Karpas-422 (cell line): Measurements from ENCODE around the gene WWC2. TPM values are rescaled to one million over a fixed set of nuclear protein-coding genes. Genes with fewer than 3 reads are reported as not detected.

Experiments
- DNase-seq: peaks from one replicate; pipeline ENCODE4 v3.0.0-alpha.2; 2015
- H2AFZ ChIP-seq: fragments of 200-600 bp; sonication (generic); 2 replicates; pipeline ENCODE4 v1.6.1; 2014; ENCODE audit warnings: antibody characterized with exemption, low read length, mixed read lengths
- H3K27ac ChIP-seq: fragments of 200-600 bp; sonication (generic); 2 replicates; pipeline ENCODE4 v1.5.1; 2014; ENCODE audit warnings: mild to moderate bottlenecking, low read length, moderate library complexity
- H3K27me3 ChIP-seq: fragments of 200-600 bp; sonication (generic); 2 replicates; pipeline ENCODE4 v1.6.1; 2014; ENCODE audit warnings: low read length, mixed read lengths
- H3K36me3 ChIP-seq: fragments of 200-600 bp; sonication (generic); 2 replicates; pipeline ENCODE4 v1.6.1; 2014; ENCODE audit warnings: low read length, mixed read lengths; ENCODE audit not compliant: insufficient read depth
- H3K4me1 ChIP-seq: fragments of 200-600 bp; sonication (generic); 2 replicates; pipeline ENCODE4 v1.6.1; 2014; ENCODE audit warnings: mild to moderate bottlenecking, low read length, mixed read lengths
- H3K4me2 ChIP-seq: fragments of 200-600 bp; sonication (generic); 2 replicates; pipeline ENCODE4 v1.6.1; 2014; ENCODE audit warnings: low read length, low read depth, mild to moderate bottlenecking; ENCODE audit not compliant: poor library complexity, severe bottlenecking
- H3K4me3 ChIP-seq: fragments of 200-600 bp; sonication (generic); 2 replicates; pipeline ENCODE4 v1.5.1; 2014; ENCODE audit warnings: mild to moderate bottlenecking, antibody characterized with exemption, low read length, mixed read lengths
- H3K79me2 ChIP-seq: fragments of 200-600 bp; sonication (generic); 2 replicates; pipeline ENCODE4 v1.6.1; 2014; ENCODE audit warnings: mild to moderate bottlenecking, low read length, mixed read lengths
- H3K9ac ChIP-seq: fragments of 200-600 bp; sonication (generic); 2 replicates; pipeline ENCODE4 v1.6.0; 2014; ENCODE audit warnings: low read length
- H3K9me2 ChIP-seq: fragments of 200-600 bp; sonication (generic), shearing (Covaris generic); replicated peaks from 2 replicates; pipeline ENCODE4 v1.6.0; 2014; ENCODE audit warnings: mild to moderate bottlenecking, low read length, moderate library complexity; ENCODE audit not compliant: insufficient read depth
- H3K9me3 ChIP-seq: fragments of 300-700, 200-600 bp; sonication (generic); 2 replicates; pipeline ENCODE4 v1.6.1; 2014; ENCODE audit warnings: low read length, mixed read lengths
- H4K20me1 ChIP-seq: fragments of 200-600 bp; sonication (generic); 2 replicates; pipeline ENCODE4 v1.6.1; 2014; ENCODE audit warnings: mild to moderate bottlenecking, antibody characterized with exemption, low read length, low read depth; ENCODE audit not compliant: insufficient read depth
- total RNA-seq: library from RNA; depleted of rRNA; stranded (reverse); fragments of >200 nt; shearing (Covaris generic); gene quantifications from 2 replicates; pipeline ENCODE4 v1.2.3, GENCODE V29; 2014; ENCODE audit warnings: low replicate concordance

The WWC2 gene
- total RNA-seq, 1 experiment from 2014 or later = not detected

DNA sequence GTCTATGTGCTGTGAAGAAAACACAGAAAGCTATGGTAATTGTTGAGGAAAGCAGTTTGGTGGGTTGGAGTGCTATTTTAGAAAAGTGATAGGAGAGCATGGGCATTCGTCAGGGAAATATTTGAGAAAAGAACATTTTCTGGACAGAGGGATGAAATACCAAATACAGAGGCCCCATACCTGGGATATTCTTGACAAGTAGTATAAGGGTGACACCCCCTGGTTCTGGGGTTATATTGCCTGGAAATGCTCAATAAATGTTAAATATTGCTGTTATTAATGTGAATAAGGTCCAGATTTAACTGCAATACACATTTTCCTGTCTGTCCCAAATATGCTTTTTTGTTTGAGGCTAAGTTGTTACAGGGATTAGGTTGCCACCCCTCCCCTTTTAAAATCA, 42.9 kb downstream of the WWC2 start:
- no peak overlapping the region for H3K4me3 ChIP-seq
- no peaks in the 10 kb centered on the region for H3K9me3 ChIP-seq
- no peaks in the 10 kb centered on the region for H3K9me2 ChIP-seq
- no peak for DNase-seq
- H4K20me1 ChIP-seq = no peaks in the 10 kb centered on the region
- no peak overlapping the region for H3K27ac ChIP-seq
- no peak overlapping the region for H3K4me2 ChIP-seq
- no peak overlapping the region for H2AFZ ChIP-seq
- H3K79me2 ChIP-seq = no peaks in the 10 kb centered on the region
- H3K27me3 ChIP-seq = no peaks in the 10 kb centered on the region
- H3K4me1 ChIP-seq = no peaks in the 10 kb centered on the region
- no peaks in the 10 kb centered on the region for H3K36me3 ChIP-seq
- no peak overlapping the region for H3K9ac ChIP-seq

DNA sequence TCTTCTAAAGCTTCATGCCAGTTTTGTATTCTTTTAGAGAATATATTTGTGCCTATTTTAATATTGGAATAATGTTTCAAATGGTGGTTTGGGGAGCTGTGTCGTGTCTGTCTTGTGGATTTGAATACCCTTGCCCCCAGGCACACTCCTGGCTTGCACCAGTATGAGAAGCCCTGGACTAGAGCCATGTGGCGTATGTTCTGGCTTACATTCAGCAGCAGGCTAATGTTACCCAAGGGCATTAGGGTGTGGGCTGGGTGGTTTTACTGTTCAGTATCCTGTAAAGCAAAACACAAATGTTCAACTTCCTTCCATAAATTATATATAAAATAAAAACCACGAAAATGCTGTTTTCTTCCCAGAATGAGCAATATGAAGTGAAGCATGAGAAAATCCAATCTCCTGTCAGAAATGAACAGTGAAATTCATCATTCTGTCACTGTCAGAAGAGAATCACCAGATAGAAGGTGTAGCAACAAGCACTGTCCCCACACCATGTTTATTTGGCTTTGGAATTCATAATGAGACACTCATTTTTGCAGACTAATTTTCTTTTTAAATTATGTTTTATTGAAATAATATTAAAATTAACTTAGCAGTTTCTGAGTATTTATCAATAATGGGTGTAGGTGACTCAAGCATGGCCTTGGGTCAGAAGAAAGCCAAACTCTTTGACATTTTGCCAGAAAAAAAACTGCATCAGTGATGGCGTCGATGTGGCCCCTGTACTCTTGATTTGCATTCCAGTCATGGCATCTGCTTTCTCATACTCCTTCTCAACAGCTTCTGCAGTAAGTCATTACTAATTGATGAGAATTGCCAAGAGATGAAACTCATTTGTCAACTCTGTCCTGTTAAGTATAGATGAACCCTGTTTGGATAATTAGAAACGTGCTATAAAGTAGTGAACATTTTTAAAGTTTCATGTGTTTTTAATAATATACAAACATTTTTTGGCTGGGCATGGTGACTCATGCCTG, 43.8 kb downstream of the WWC2 start:
- no peaks in the 10 kb centered on the region for H3K36me3 ChIP-seq
- H3K27me3 ChIP-seq = no peaks in the 10 kb centered on the region
- H3K4me2 ChIP-seq = no peak overlapping the region
- no peak overlapping the region for H2AFZ ChIP-seq
- H3K4me3 ChIP-seq = no peak overlapping the region
- DNase-seq = no peak
- H3K9me3 ChIP-seq = no peaks in the 10 kb centered on the region
- H3K79me2 ChIP-seq = no peaks in the 10 kb centered on the region
- no peaks in the 10 kb centered on the region for H3K4me1 ChIP-seq
- no peaks in the 10 kb centered on the region for H4K20me1 ChIP-seq
- no peak overlapping the region for H3K9ac ChIP-seq
- H3K27ac ChIP-seq = no peak overlapping the region
- H3K9me2 ChIP-seq = no peaks in the 10 kb centered on the region

- Histone ChIP-seq H3K9me3 (no peaks in the 10 kb centered on the region), H3K9ac (no peak overlapping the region), H3K27ac (no peak overlapping the region), H3K4me1 (no peaks in the 10 kb centered on the region), H3K36me3 (no peaks in the 10 kb centered on the region), H2AFZ (no peak overlapping the region), H3K9me2 (no peaks in the 10 kb centered on the region), H4K20me1 (no peaks in the 10 kb centered on the region), H3K4me3 (no peak overlapping the region), H3K27me3 (no peaks in the 10 kb centered on the region), H3K4me2 (no peak overlapping the region), H3K79me2 (no peaks in the 10 kb centered on the region)
- DNase-seq = no peak
Measured at GRCh38 chr4:183144787-183145186, 45.7 kb downstream of the WWC2 start.

DNA sequence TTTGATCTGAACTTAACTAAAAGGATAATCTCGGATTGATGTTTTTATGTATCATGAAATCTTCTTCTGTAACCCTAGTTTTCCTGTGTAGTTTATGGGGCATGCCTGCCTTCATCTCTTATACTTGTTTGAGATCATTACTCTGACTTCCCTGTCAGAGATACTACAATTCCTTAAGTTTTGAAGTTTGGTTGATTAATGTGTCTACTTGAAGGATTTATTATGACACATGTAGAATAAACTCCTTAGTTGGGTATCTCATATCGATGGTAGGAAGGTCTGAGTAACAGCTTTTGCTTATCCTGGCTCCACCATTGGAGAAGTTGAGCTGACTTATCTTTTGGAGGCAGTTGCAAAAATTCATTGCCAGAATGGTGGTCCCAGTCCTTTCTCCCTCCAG, 46.7 kb downstream of the WWC2 start:
- no peak for DNase-seq
- H3K4me3 ChIP-seq = no peak overlapping the region
- H3K4me2 ChIP-seq = no peak overlapping the region
- H3K9me3 ChIP-seq = no peaks in the 10 kb centered on the region
- no peaks in the 10 kb centered on the region for H3K4me1 ChIP-seq
- H3K9ac ChIP-seq = no peak overlapping the region
- H3K27me3 ChIP-seq = no peaks in the 10 kb centered on the region
- H4K20me1 ChIP-seq = no peaks in the 10 kb centered on the region
- no peaks in the 10 kb centered on the region for H3K36me3 ChIP-seq
- H3K27ac ChIP-seq = no peak overlapping the region
- no peaks in the 10 kb centered on the region for H3K9me2 ChIP-seq
- no peak overlapping the region for H2AFZ ChIP-seq
- no peaks in the 10 kb centered on the region for H3K79me2 ChIP-seq

DNA sequence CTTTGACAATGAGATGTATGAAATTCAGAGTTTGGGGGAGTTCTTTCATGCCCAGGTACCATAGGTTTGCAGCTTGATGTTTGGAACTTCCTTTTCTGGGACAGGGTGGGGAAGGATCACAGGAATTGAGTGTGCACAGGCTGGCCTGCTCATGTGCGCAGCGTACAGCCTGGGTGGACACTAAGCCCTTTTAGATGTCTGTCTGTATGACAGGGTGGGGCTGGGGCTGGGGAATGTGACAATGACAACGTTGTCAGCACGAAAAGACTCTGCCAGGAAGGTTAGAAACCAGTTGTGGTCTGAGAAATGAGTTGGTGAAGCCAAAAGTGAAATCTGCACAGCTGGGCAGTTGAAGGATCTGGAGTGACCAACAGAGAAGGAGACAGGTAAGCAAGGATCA, 47.4 kb downstream of the WWC2 start:
- no peaks in the 10 kb centered on the region for H3K79me2 ChIP-seq
- H3K4me1 ChIP-seq = no peaks in the 10 kb centered on the region
- H3K27ac ChIP-seq = no peak overlapping the region

GRCh38 chr4:183147196-183147595, 48.1 kb downstream of the WWC2 start:
- Histone ChIP-seq H4K20me1 (no peaks in the 10 kb centered on the region), H3K9me2 (no peaks in the 10 kb centered on the region), H3K4me2 (no peak overlapping the region), H3K9ac (no peak overlapping the region), H3K4me1 (no peaks in the 10 kb centered on the region), H2AFZ (no peak overlapping the region), H3K9me3 (no peaks in the 10 kb centered on the region), H3K36me3 (no peaks in the 10 kb centered on the region), H3K27me3 (no peaks in the 10 kb centered on the region), H3K4me3 (no peak overlapping the region), H3K79me2 (no peaks in the 10 kb centered on the region), H3K27ac (no peak overlapping the region)
- no peak for DNase-seq

More for the DNA sequence above, 47.4 kb downstream of the WWC2 start:
- Histone ChIP-seq H3K9ac (no peak overlapping the region), H3K9me3 (no peaks in the 10 kb centered on the region), H3K27me3 (no peaks in the 10 kb centered on the region), H2AFZ (no peak overlapping the region), H3K9me2 (no peaks in the 10 kb centered on the region), H3K4me2 (no peak overlapping the region), H4K20me1 (no peaks in the 10 kb centered on the region), H3K4me3 (no peak overlapping the region), H3K36me3 (no peaks in the 10 kb centered on the region)
- no peak for DNase-seq

GRCh38 chr4:183147983-183148382, 48.9 kb downstream of the WWC2 start:
- DNase-seq = no peak
- no peaks in the 10 kb centered on the region for H3K4me1 ChIP-seq
- H3K9ac ChIP-seq = no peak overlapping the region
- H4K20me1 ChIP-seq = no peaks in the 10 kb centered on the region
- H3K9me2 ChIP-seq = no peaks in the 10 kb centered on the region
- H3K79me2 ChIP-seq = no peaks in the 10 kb centered on the region
- H3K4me3 ChIP-seq = no peak overlapping the region
- H3K27me3 ChIP-seq = no peaks in the 10 kb centered on the region
- no peaks in the 10 kb centered on the region for H3K9me3 ChIP-seq
- H2AFZ ChIP-seq = no peak overlapping the region
- H3K4me2 ChIP-seq = no peak overlapping the region
- no peak overlapping the region for H3K27ac ChIP-seq
- no peaks in the 10 kb centered on the region for H3K36me3 ChIP-seq

DNA sequence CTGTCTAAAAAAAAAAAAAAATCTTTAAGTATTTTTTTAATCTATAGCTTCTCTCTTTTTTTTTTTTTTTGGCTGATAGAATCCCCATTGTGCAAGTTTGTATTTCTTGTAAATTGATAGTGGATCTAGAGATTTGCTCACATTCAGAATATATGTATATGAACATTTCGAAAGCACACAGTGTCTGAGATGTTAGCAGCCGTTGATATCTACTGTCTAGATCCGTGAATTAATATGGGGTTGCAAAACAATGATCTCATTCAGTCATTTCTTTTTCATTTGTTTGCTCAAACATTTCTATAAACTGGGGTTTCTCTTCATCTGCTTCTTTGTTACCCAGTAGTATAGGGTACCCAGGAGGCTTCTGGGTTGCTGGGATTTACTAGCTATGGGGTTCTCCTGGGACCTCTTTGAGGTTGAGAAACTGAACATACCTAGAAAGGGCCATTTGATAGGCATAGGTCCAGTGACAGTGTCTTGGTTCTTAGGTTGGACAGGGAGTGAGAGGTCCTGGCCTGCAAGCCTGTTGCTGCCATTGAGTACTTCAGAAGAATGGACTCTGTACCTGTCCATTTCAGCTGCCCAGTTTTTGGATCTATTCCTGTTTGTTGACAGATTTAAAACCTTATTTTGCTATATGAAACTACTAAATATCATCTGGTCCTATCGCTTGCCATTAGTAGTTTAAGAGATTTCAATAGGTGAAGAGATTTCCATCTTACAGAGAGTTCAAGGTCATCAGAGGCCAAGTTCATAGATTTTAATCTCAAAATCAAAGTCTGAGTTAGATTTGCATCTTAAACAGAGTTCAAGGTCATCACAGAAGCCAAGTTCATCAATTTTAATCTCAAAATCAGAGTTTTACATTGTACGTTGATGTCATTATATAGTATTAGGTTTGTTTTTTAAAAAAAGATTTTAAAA, 50.8 kb downstream of the WWC2 start:
- Histone ChIP-seq H3K27ac (no peak overlapping the region), H3K79me2 (no peaks in the 10 kb centered on the region), H3K4me1 (no peaks in the 10 kb centered on the region), H3K4me3 (no peak overlapping the region), H3K9me3 (no peaks in the 10 kb centered on the region), H4K20me1 (no peaks in the 10 kb centered on the region), H3K36me3 (no peaks in the 10 kb centered on the region), H3K9me2 (no peaks in the 10 kb centered on the region), H3K4me2 (no peak overlapping the region), H3K9ac (no peak overlapping the region), H3K27me3 (no peaks in the 10 kb centered on the region), H2AFZ (no peak overlapping the region)
- no peak for DNase-seq
